HepG2 (cell line): ENCODE measurements around the gene ZXDC. TPM values are rescaled to one million over a fixed set of nuclear protein-coding genes. Genes with fewer than 3 reads are reported as not detected.

Experiments
- EP300 ChIP-seq, 3 experiments: sonication (generic) in 1 of 3; formaldehyde crosslinking in 1 of 3; IDR thresholded peaks; 2 replicates each; pipeline versions ENCODE4 v1.5.1 to v1.6.1; 2011 to 2020; ENCODE audit warnings: low read depth in 2 of 3, low read length in 2 of 3, borderline replicate concordance in 1 of 3, improper control_type of control experiment in 1 of 3, mild to moderate bottlenecking in 1 of 3, missing genetic modification reagents in 1 of 3, moderate library complexity in 1 of 3
- FOXA3 ChIP-seq: IDR thresholded peaks from 2 replicates; pipeline ENCODE4 v1.6.1; 2016; ENCODE audit warnings: missing genetic modification reagents, missing compliant biosample characterization
- GTF3A ChIP-seq: sonication (generic); formaldehyde crosslinking; conservative IDR thresholded peaks from 2 replicates; pipeline ENCODE4 v1.4.0; 2020; ENCODE audit warnings: mild to moderate bottlenecking, missing genetic modification reagents
- HMG20A ChIP-seq: IDR thresholded peaks from 2 replicates; pipeline ENCODE4 v1.6.1; 2016; ENCODE audit warnings: borderline replicate concordance
- KDM6A ChIP-seq: IDR thresholded peaks from 2 replicates; pipeline ENCODE4 v1.6.1; 2016; ENCODE audit warnings: low read depth
- MIER2 ChIP-seq: IDR thresholded peaks from 2 replicates; pipeline ENCODE4 v1.6.1; 2016; ENCODE audit warnings: missing biosample characterization, missing genetic modification reagents
- MTA3 ChIP-seq: sonication (generic); formaldehyde crosslinking; IDR thresholded peaks from 2 replicates; pipeline ENCODE4 v1.4.0; 2020; ENCODE audit warnings: missing genetic modification reagents
- MTF2 ChIP-seq: sonication (generic); formaldehyde crosslinking; IDR thresholded peaks from 2 replicates; pipeline ENCODE4 v1.5.0; 2020; ENCODE audit warnings: missing genetic modification reagents, borderline replicate concordance
- MYC ChIP-seq: sonication (generic); formaldehyde crosslinking; IDR thresholded peaks from 2 replicates; pipeline ENCODE4 v1.9.0; 2021; ENCODE audit warnings: missing genetic modification reagents, borderline replicate concordance
- NFE2L1 ChIP-seq: sonication (generic); formaldehyde crosslinking; IDR thresholded peaks from 2 replicates; pipeline ENCODE4 v1.4.0; 2020; ENCODE audit warnings: missing genetic modification reagents, mild to moderate bottlenecking, borderline replicate concordance
- NFRKB ChIP-seq: fragments of 450-650 bp; IDR thresholded peaks from 2 replicates; pipeline ENCODE4 v1.6.1; 2017
- NR2F1 ChIP-seq, 2 experiments: fragments of 450-650 bp in 1 of 2; formaldehyde crosslinking in 1 of 2; IDR thresholded peaks; 2 replicates each; pipeline versions ENCODE4 v1.5.0 to v1.6.1; 2016 to 2020; ENCODE audit warnings: mild to moderate bottlenecking in 1 of 2, missing compliant biosample characterization in 1 of 2, missing genetic modification reagents in 1 of 2, moderate library complexity in 1 of 2
- TCF12 ChIP-seq, 2 experiments: fragments of 450-650 bp in 1 of 2; sonication (generic) in 1 of 2; formaldehyde crosslinking in 1 of 2; IDR thresholded peaks; 2 replicates each; pipeline versions ENCODE4 v1.6.1 to v1.8.0; 2017 to 2022; ENCODE audit warnings: antibody characterized with exemption in 1 of 2, mild to moderate bottlenecking in 1 of 2, missing genetic modification reagents in 1 of 2, moderate library complexity in 1 of 2
- TGIF2 ChIP-seq: IDR thresholded peaks from 2 replicates; pipeline ENCODE4 v1.6.1; 2016; ENCODE audit warnings: control low read depth, missing compliant biosample characterization
- THAP11 ChIP-seq: IDR thresholded peaks from 2 replicates; pipeline ENCODE4 v1.6.1; 2016; ENCODE audit warnings: missing biosample characterization, missing genetic modification reagents
- TMF1 ChIP-seq: sonication (generic); formaldehyde crosslinking; IDR thresholded peaks from 2 replicates; pipeline ENCODE4 v1.8.1; 2022; ENCODE audit warnings: low read depth, missing genetic modification reagents
- ZFY ChIP-seq: sonication (generic); formaldehyde crosslinking; IDR thresholded peaks from 2 replicates; pipeline ENCODE4 v1.4.0; 2020; ENCODE audit warnings: missing genetic modification reagents
- ZMYM4 ChIP-seq: sonication (generic); formaldehyde crosslinking; IDR thresholded peaks from 2 replicates; pipeline ENCODE4 v1.8.1; 2023; ENCODE audit warnings: mild to moderate bottlenecking, missing genetic modification reagents
- ZNF446 ChIP-seq: sonication (generic); formaldehyde crosslinking; IDR thresholded peaks from 2 replicates; pipeline ENCODE4 v1.5.0; 2020; ENCODE audit warnings: mild to moderate bottlenecking, missing genetic modification reagents
- ZNF777 ChIP-seq: sonication (generic); formaldehyde crosslinking; IDR thresholded peaks from 2 replicates; pipeline ENCODE4 v1.4.0; 2020; ENCODE audit warnings: missing genetic modification reagents
- ZSCAN25 ChIP-seq: sonication (generic); formaldehyde crosslinking; IDR thresholded peaks from 2 replicates; pipeline ENCODE4 v1.8.0; 2022; ENCODE audit warnings: mild to moderate bottlenecking, missing genetic modification reagents
- polyA plus RNA-seq, 8 experiments: library from polyadenylated mRNA; depleted of rRNA in 3 of 8; stranded (reverse) in 7 of 8; unstranded in 1 of 8; fragments of >200 nt; fragmentation: Illumina TruSeq in 4 of 8; extraction: Trizol in 4 of 8; gene quantifications; 2 replicates each; pipeline versions ENCODE4 v1.2.1 to v1.2.3, GENCODE V29; 2011 to 2016; ENCODE audit warnings: low read depth in 4 of 8, missing spikeins in 1 of 8, mixed read lengths in 1 of 8; ENCODE audit not compliant: insufficient read depth in 1 of 8
- total RNA-seq, 5 experiments: library from RNA; depleted of rRNA; stranded (reverse); fragments of >200 nt; fragmentation: Illumina TruSeq; extraction: Trizol; gene quantifications; 2 replicates each; pipeline ENCODE4 v1.2.3, GENCODE V29; 2016; ENCODE audit warnings: low read depth in 1 of 5
- TF ChIP-seq, protein P1 (sequence below): sonication (generic); formaldehyde crosslinking; IDR thresholded peaks from 2 replicates; pipeline ENCODE4 v1.8.1; 2023; ENCODE audit warnings: mild to moderate bottlenecking, missing genetic modification reagents, borderline replicate concordance
- TF ChIP-seq, protein P2 (sequence below): sonication (generic); formaldehyde crosslinking; IDR thresholded peaks from 2 replicates; pipeline ENCODE4 v1.4.0; 2020; ENCODE audit warnings: missing genetic modification reagents
- TF ChIP-seq, protein P3 (sequence below): IDR thresholded peaks from 2 replicates; pipeline ENCODE4 v1.6.1; 2016; ENCODE audit warnings: low read depth, borderline replicate concordance
- TF ChIP-seq, protein P4 (sequence below): sonication (generic); formaldehyde crosslinking; conservative IDR thresholded peaks from 2 replicates; pipeline ENCODE4 v1.5.0; 2020; ENCODE audit warnings: missing genetic modification reagents
- TF ChIP-seq, protein P5 (sequence below): sonication (generic); formaldehyde crosslinking; IDR thresholded peaks from 2 replicates; pipeline ENCODE4 v1.4.0; 2020; ENCODE audit warnings: mild to moderate bottlenecking, low read depth, missing genetic modification reagents

Gene ZXDC
- total and polyA plus RNA-seq, 2 of the 13 experiments (the other 11 are each of a cell fraction or from before 2014, with no cell fraction given): 17.6 to 21.2 TPM

DNA sequence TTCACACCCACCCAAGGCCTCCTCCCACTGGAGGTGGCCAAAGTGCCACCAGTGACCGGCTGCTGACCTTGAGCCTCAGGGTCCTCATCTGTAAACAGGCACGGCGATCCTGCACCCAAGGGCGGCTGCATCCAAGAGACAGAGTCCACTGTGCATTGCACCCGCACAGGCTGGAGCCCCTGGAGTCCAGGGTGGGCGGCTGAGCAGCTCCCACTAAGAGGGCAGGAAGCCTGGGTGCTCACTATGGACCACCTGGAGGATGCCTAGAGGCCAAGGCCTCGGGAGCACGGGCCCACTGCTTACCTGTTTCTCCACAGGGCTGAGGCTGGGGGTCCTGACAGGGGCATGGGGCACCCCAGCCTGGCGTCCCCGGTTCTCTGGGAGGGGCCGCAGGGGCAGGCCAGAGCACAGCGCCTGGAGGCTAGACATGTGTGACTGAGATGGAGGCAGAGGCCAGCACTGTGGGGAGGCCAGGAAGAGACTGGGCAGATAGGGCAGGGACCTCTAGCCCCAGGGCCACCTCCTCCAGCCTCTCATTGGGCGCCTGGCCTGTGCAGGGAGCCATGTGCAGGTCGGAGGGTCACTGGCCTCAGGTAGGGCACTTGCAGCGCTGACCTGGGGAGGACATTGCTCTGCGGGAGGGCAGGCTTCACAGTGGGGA lies 41.7 kb upstream of the ZXDC start, which contains the start of gene UROC1 (continued):
- peak; percentile 67; the same call in 1 of the 2 replicates for TF ChIP-seq ZMYM4 (CRISPR knock-in tag)
- no peak for TF ChIP-seq MTF2 (CRISPR knock-in tag)
- TF ChIP-seq NR2F1 (CRISPR knock-in tag; IDR thresholded peaks at IDR 0.05): peak; percentile 8 to 69; a peak in 2 of 4 replicates
- TF ChIP-seq, protein P1, sequence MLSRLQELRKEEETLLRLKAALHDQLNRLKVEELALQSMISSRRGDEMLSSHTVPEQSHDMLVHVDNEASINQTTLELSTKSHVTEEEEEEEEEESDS: peak; percentile 30; the same call in 1 of the 2 replicates
- TF ChIP-seq, protein P2, sequence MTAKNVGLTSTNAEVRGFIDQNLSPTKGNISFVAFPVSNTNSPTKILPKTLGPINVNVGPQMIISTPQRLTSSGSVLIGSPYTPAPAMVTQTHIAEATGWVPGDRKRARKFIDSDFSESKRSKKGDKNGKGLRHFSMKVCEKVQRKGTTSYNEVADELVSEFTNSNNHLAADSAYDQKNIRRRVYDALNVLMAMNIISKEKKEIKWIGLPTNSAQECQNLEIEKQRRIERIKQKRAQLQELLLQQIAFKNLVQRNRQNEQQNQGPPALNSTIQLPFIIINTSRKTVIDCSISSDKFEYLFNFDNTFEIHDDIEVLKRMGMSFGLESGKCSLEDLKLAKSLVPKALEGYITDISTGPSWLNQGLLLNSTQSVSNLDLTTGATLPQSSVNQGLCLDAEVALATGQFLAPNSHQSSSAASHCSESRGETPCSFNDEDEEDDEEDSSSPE (CRISPR knock-in tag): no peak
- TF ChIP-seq, protein P3, sequence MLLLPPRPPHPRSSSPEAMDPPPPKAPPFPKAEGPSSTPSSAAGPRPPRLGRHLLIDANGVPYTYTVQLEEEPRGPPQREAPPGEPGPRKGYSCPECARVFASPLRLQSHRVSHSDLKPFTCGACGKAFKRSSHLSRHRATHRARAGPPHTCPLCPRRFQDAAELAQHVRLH (CRISPR knock-in tag): 0 out of 2 replicates have a peak, but pooled peaks have one; percentile 44
- peak in 1 of 2 experiments; percentile 25; a peak in 1 of 4 replicates for TF ChIP-seq EP300 (IDR thresholded peaks at IDR 0.05; ENCODE audit: low read depth in 2 of 2, low read length in 2 of 2)
- peak; percentile 12; the same call in 1 of the 2 replicates for TF ChIP-seq EP300 (CRISPR knock-in tag; IDR thresholded peaks at IDR 0.05; ENCODE audit: borderline replicate concordance)
- no peak for TF ChIP-seq ZNF777 (CRISPR knock-in tag)
- peak; percentile 36; the same call in 1 of the 2 replicates for TF ChIP-seq HMG20A
- no peak for TF ChIP-seq TGIF2 (CRISPR knock-in tag)
- 0 out of 2 replicates have a peak, but pooled peaks have one; percentile 36 for TF ChIP-seq GTF3A (CRISPR knock-in tag)
- TF ChIP-seq ZFY: no peak
- no peak for TF ChIP-seq ZNF446 (CRISPR knock-in tag)
- TF ChIP-seq MIER2 (CRISPR knock-in tag): no peak
- peak; percentile 66; the same call in 1 of the 2 replicates for TF ChIP-seq MYC (CRISPR knock-in tag)
- TF ChIP-seq KDM6A: 0 out of 2 replicates have a peak, but pooled peaks have one; percentile 48
- no peak for TF ChIP-seq NFRKB
- no peak for TF ChIP-seq THAP11 (CRISPR knock-in tag)
- no peak for TF ChIP-seq NFE2L1 (CRISPR knock-in tag)
- peak; percentile 30; the same call in 1 of the 2 replicates for TF ChIP-seq ZSCAN25 (CRISPR knock-in tag)
- no peak for TF ChIP-seq TMF1 (CRISPR knock-in tag)
- TF ChIP-seq, protein P4, sequence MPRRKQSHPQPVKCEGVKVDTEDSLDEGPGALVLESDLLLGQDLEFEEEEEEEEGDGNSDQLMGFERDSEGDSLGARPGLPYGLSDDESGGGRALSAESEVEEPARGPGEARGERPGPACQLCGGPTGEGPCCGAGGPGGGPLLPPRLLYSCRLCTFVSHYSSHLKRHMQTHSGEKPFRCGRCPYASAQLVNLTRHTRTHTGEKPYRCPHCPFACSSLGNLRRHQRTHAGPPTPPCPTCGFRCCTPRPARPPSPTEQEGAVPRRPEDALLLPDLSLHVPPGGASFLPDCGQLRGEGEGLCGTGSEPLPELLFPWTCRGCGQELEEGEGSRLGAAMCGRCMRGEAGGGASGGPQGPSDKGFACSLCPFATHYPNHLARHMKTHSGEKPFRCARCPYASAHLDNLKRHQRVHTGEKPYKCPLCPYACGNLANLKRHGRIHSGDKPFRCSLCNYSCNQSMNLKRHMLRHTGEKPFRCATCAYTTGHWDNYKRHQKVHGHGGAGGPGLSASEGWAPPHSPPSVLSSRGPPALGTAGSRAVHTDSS (CRISPR knock-in tag): no peak
- TF ChIP-seq, protein P5, sequence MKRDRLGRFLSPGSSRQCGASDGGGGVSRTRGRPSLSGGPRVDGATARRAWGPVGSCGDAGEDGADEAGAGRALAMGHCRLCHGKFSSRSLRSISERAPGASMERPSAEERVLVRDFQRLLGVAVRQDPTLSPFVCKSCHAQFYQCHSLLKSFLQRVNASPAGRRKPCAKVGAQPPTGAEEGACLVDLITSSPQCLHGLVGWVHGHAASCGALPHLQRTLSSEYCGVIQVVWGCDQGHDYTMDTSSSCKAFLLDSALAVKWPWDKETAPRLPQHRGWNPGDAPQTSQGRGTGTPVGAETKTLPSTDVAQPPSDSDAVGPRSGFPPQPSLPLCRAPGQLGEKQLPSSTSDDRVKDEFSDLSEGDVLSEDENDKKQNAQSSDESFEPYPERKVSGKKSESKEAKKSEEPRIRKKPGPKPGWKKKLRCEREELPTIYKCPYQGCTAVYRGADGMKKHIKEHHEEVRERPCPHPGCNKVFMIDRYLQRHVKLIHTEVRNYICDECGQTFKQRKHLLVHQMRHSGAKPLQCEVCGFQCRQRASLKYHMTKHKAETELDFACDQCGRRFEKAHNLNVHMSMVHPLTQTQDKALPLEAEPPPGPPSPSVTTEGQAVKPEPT (CRISPR knock-in tag): no peak
- TF ChIP-seq FOXA3 (CRISPR knock-in tag): peak; percentile 84
- TF ChIP-seq TCF12 (IDR thresholded peaks at IDR 0.05): no peak
- no peak for TF ChIP-seq TCF12 (CRISPR knock-in tag; IDR thresholded peaks at IDR 0.05)
- TF ChIP-seq MTA3 (CRISPR knock-in tag): no peak
